ENCODE results near the gene FAM83C. TPM values are rescaled to one million over a fixed set of nuclear protein-coding genes. Genes with fewer than 3 reads are reported as not detected.
A peak's percentile ranks its signal among the peaks of the same experiment; 100 is the strongest.

FAM83C gene
- total and polyA plus RNA-seq, 7 experiments from 2014 or later = not detected

DNA sequence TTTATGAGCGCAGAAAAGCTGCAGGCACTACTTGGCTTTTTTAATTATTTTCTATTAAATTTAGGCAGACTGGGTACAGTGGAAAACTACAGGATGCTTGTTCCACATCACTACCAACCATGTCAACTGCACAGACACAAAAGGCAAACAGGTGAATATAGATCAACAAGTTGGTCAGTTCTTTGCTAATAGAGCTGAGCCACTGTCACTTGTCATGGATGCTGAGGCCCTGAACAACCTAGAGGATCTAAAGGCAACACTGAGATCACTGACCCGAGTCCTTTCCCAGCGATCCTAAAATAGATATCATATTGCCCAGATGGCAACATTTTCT, 34.5 kb upstream of the FAM83C start:
- ChIA-PET POLR2A (no interaction called here), CTCF (no interaction called here)
- H3K27me3 ChIP-seq (ENCODE audit: control insufficient read depth in 2 of 2, insufficient read depth in 2 of 2, low read length in 2 of 2) = no peaks in the 10 kb centered on the region
- no peak overlapping the region for H3K4me3 ChIP-seq (ENCODE audit: low read length)
- Mint-ChIP-seq H3K9me3 (no peaks in the 10 kb centered on the region), H3K27ac (no peak overlapping the region), H3K36me3 (peaks cover 3 to 16% (median 10%) of the 10 kb centered on the region in 5 donors), H3K27me3 (no peaks in the 10 kb centered on the region), H3K4me1 (peaks cover 0 to 15% (median 0%) of the 10 kb centered on the region in 7 donors), H3K4me3 (no peak overlapping the region)
- intact Hi-C loops (cut with micrococcal nuclease) = no loop called here
- H3K9me3 ChIP-seq (ENCODE audit: control insufficient read depth in 2 of 3, low read length in 3 of 3) = no peaks in the 10 kb centered on the region
- no peaks in the 10 kb centered on the region for H3K4me1 ChIP-seq (ENCODE audit: control insufficient read depth in 2 of 2, insufficient read depth in 2 of 2, low read length in 2 of 2)
- DNase-seq (no peak), ATAC-seq (no peak)
- no peaks in the 10 kb centered on the region for H3K36me3 ChIP-seq (ENCODE audit: control insufficient read depth in 2 of 3, insufficient read depth in 3 of 3, low read length in 3 of 3)
- no peak overlapping the region for H3K27ac ChIP-seq (ENCODE audit: low read depth, low read length)

DNA sequence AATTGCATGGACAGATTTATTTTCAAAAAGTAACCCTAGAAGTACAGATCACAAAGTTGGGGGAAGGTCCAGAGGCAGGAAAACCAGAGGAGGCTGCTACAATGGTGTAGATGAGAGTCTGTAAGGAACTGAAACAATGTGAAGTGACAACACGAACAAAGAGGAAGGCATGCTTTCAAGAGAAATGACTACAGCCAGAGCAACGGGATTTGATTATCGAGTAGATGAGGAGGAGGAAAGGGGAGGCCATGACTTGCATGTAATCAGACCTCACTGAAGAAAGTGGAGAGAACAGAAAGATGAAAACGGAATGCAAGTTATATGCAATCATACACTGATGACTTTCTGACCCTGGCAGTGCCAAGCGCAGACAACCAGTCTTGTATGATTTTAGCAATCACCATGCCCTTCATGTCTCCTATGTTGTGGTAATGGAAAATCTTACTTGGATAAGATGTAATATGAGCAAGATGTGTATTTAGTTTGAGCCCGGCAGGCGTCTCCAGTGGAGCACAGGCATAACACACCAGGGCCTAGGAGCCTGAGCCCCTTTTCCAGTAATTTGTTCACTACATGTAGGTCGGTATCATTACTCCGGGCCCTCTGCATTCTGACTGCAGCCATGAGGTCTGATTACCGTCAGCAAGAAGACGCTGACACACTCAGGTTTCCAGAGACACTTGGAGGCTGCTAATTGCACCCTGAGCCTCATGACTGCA, 34.0 kb upstream of the FAM83C start:
- Histone ChIP-seq H3K9me3 (ENCODE audit: control insufficient read depth in 2 of 3, low read length in 3 of 3) (no peaks in the 10 kb centered on the region), H3K36me3 (ENCODE audit: control insufficient read depth in 2 of 3, insufficient read depth in 3 of 3, low read length in 3 of 3) (no peaks in the 10 kb centered on the region), H3K27me3 (ENCODE audit: control insufficient read depth in 2 of 2, insufficient read depth in 2 of 2, low read length in 2 of 2) (no peaks in the 10 kb centered on the region), H3K4me1 (ENCODE audit: control insufficient read depth in 2 of 2, insufficient read depth in 2 of 2, low read length in 2 of 2) (no peaks in the 10 kb centered on the region), H3K4me3 (ENCODE audit: low read length) (no peak overlapping the region), H3K27ac (ENCODE audit: low read depth, low read length) (no peak overlapping the region)
- CTCF ChIA-PET = no interaction called here
- no peaks in the 10 kb centered on the region for H3K9me3 Mint-ChIP-seq
- no peak overlapping the region for H3K4me3 Mint-ChIP-seq
- intact Hi-C loops (cut with micrococcal nuclease) = no loop called here
- DNase-seq = no peak
- ATAC-seq = no peak
- H3K27me3 Mint-ChIP-seq = no peaks in the 10 kb centered on the region
- H3K36me3 Mint-ChIP-seq = peaks cover 3 to 16% (median 10%) of the 10 kb centered on the region in 5 donors
- peaks cover 0 to 15% (median 0%) of the 10 kb centered on the region in 7 donors for H3K4me1 Mint-ChIP-seq
- no peak overlapping the region for H3K27ac Mint-ChIP-seq
- POLR2A ChIA-PET = no interaction called here

DNA sequence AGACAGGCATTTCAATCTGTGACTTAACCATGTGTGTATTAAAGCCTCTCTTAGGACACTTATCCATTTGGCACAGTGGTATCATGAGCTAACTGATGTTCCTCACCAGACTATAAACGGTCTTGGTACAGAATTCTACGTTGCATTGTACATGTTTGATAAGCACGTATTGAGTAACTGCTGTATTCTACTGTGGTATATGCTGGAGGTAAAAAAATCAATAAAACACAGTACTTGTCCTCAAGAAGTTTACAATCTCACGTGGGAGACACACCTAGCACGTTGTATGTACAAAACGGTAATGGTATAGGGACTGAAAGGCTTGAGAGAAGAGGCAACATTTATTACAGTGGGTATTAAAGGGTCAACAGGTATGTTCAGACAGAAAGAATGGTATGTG, 33.2 kb upstream of the FAM83C start:
- no peak overlapping the region for H3K27ac Mint-ChIP-seq
- no peak for ATAC-seq
- CTCF ChIA-PET = no interaction called here

DNA sequence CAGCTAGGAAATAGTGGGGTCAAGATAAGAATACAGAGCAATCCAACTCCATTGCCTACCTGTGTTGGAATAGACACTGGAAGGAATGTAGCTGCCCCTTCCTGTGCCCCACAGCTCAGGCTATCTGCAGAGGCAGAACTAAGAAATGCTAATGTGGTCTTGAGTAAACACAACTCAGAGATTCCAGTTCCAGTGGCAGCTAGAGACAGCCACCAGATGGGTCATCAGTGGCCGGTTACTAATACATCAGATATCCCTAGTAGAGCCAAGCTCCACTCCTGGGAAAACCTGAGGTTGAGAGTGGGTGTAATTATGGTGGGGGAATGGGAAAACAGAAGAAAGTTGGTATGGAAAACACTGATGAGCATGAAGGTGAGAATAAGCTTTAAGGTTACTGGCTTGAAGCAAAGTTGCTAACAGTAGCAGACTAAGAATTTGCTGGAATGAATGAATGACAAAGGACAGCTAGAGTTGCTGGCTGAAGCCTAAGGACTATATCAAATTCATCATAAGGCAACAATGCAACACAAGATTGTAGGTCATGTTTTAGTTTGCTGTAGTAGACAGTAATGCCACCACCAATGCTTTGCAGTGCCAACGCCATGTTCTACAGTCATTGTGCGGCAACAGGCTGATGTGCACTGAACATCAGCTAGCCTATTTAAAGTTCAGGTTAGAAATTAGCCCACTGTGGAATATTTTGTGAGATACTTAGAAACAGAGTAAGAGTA, 28.3 kb upstream of the FAM83C start:
- Histone ChIP-seq H3K27ac (ENCODE audit: low read depth, low read length) (no peak overlapping the region), H3K4me3 (ENCODE audit: low read length) (no peak overlapping the region), H3K4me1 (ENCODE audit: control insufficient read depth in 2 of 2, insufficient read depth in 2 of 2, low read length in 2 of 2) (no peaks in the 10 kb centered on the region), H3K9me3 (ENCODE audit: control insufficient read depth in 2 of 3, low read length in 3 of 3) (no peaks in the 10 kb centered on the region), H3K36me3 (ENCODE audit: control insufficient read depth in 2 of 3, insufficient read depth in 3 of 3, low read length in 3 of 3) (no peaks in the 10 kb centered on the region), H3K27me3 (ENCODE audit: control insufficient read depth in 2 of 2, insufficient read depth in 2 of 2, low read length in 2 of 2) (no peaks in the 10 kb centered on the region)
- H3K36me3 Mint-ChIP-seq = peaks cover 2 to 11% (median 6%) of the 10 kb centered on the region in 5 donors
- H3K4me3 Mint-ChIP-seq = no peak overlapping the region
- DNase-seq (no peak), ATAC-seq (no peak)
- H3K9me3 Mint-ChIP-seq = no peaks in the 10 kb centered on the region
- CTCF ChIA-PET = interaction anchor here (0.6 to 1.3 kb wide), 3 partner anchors 9 to 16 kb away, joined by 3 to 4 read pairs (median 3); no protein-coding TSS in a partner anchor
- intact Hi-C loops (cut with micrococcal nuclease) = no loop called here
- POLR2A ChIA-PET = no interaction called here
- H3K4me1 Mint-ChIP-seq = peaks cover 0 to 30% (median 6%) of the 10 kb centered on the region in 7 donors
- H3K27ac Mint-ChIP-seq = peak overlapping the region in 2 of 9 donors; percentile 12 to 47
- H3K27me3 Mint-ChIP-seq = no peaks in the 10 kb centered on the region

More for the DNA sequence above, 33.2 kb upstream of the FAM83C start:
- Histone ChIP-seq H3K27me3 (ENCODE audit: control insufficient read depth in 2 of 2, insufficient read depth in 2 of 2, low read length in 2 of 2) (no peaks in the 10 kb centered on the region), H3K4me1 (ENCODE audit: control insufficient read depth in 2 of 2, insufficient read depth in 2 of 2, low read length in 2 of 2) (no peaks in the 10 kb centered on the region), H3K27ac (ENCODE audit: low read depth, low read length) (no peak overlapping the region), H3K9me3 (ENCODE audit: control insufficient read depth in 2 of 3, low read length in 3 of 3) (no peaks in the 10 kb centered on the region), H3K36me3 (ENCODE audit: control insufficient read depth in 2 of 3, insufficient read depth in 3 of 3, low read length in 3 of 3) (no peaks in the 10 kb centered on the region), H3K4me3 (ENCODE audit: low read length) (no peak overlapping the region)
- POLR2A ChIA-PET = no interaction called here
- intact Hi-C loops (cut with micrococcal nuclease) = no loop called here
- H3K4me1 Mint-ChIP-seq = peaks cover 0 to 15% (median 0%) of the 10 kb centered on the region in 7 donors
- no peak overlapping the region for H3K4me3 Mint-ChIP-seq
- H3K36me3 Mint-ChIP-seq = peaks cover 5 to 17% (median 14%) of the 10 kb centered on the region in 5 donors
- DNase-seq = no peak
- H3K9me3 Mint-ChIP-seq = no peaks in the 10 kb centered on the region
- H3K27me3 Mint-ChIP-seq = no peaks in the 10 kb centered on the region

DNA sequence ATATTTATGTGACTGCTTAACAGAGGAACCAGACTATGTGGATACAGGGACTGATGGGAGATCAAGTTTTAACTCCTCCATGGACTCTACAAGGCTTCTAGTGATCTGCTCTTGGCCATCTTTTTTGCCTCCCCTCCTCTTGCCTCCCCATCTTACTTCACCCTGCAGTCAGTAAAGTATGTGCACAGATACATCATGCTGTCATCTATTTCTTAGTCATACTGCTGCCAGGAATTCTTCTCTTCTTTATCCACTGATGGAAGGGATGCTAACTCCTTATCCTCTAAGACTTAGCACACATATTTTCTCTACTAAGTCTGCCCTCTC, 27.6 kb upstream of the FAM83C start:
- Mint-ChIP-seq H3K36me3 (peaks cover 0 to 8% (median 6%) of the 10 kb centered on the region in 5 donors), H3K4me3 (no peak overlapping the region), H3K9me3 (no peaks in the 10 kb centered on the region), H3K27me3 (no peaks in the 10 kb centered on the region), H3K27ac (peak overlapping the region in 3 of 9 donors; percentile 4 to 58 (median 40)), H3K4me1 (peaks cover 6 to 37% (median 13%) of the 10 kb centered on the region in 7 donors)
- DNase-seq (no peak), ATAC-seq (no peak)
- H3K27me3 ChIP-seq (ENCODE audit: control insufficient read depth in 2 of 2, insufficient read depth in 2 of 2, low read length in 2 of 2) = no peaks in the 10 kb centered on the region
- H3K4me3 ChIP-seq (ENCODE audit: low read length) = no peak overlapping the region
- intact Hi-C loops (cut with micrococcal nuclease) = no loop called here
- no peaks in the 10 kb centered on the region for H3K36me3 ChIP-seq (ENCODE audit: control insufficient read depth in 2 of 3, insufficient read depth in 3 of 3, low read length in 3 of 3)
- peaks cover 0 to 5% of the 10 kb centered on the region in 2 donors for H3K4me1 ChIP-seq (ENCODE audit: control insufficient read depth in 2 of 2, insufficient read depth in 2 of 2, low read length in 2 of 2)
- H3K9me3 ChIP-seq (ENCODE audit: control insufficient read depth in 2 of 3, low read length in 3 of 3) = no peaks in the 10 kb centered on the region
- ChIA-PET CTCF (interaction anchor here (0.6 to 1.3 kb wide), 4 partner anchors 10 to 40 kb away, joined by 3 to 4 read pairs (median 4); no protein-coding TSS in a partner anchor), POLR2A (no interaction called here)
- no peak overlapping the region for H3K27ac ChIP-seq (ENCODE audit: low read depth, low read length)

DNA sequence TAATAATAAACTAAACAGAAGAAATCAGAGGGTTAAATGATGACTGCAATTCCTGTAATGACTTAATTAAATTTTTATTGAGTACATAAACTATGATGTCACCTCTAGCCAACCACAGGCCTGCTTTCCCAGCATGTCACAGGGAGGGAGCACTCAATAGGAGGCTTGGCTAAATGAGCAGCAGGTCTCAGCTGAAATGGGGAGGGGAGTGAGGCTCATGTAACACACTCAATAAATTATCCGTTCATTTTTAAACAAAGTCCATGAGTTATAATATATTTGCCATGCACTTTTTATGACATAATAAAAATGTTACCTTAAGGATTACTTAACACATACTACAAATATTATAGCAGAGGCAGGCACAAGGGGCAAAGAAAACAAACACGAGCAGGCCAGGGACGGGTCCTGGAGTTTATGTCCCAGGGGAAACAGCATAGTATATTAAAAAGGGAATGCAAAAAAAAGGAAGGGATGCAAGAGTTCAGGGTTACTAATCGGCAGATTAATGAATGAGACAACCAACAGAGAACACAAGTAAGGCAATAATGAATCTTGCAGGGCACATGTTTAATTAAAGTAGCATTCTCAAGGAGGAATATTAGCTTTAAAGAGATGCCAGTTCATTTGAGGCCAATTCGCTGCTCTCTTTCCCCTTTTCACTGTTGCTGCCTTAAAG, 27.1 kb upstream of the FAM83C start:
- Histone ChIP-seq H3K9me3 (ENCODE audit: control insufficient read depth in 2 of 3, low read length in 3 of 3) (no peaks in the 10 kb centered on the region), H3K4me1 (ENCODE audit: control insufficient read depth in 2 of 2, insufficient read depth in 2 of 2, low read length in 2 of 2) (peaks cover 0 to 5% of the 10 kb centered on the region in 2 donors), H3K27me3 (ENCODE audit: control insufficient read depth in 2 of 2, insufficient read depth in 2 of 2, low read length in 2 of 2) (no peaks in the 10 kb centered on the region), H3K4me3 (ENCODE audit: low read length) (no peak overlapping the region), H3K27ac (ENCODE audit: low read depth, low read length) (no peak overlapping the region), H3K36me3 (ENCODE audit: control insufficient read depth in 2 of 3, insufficient read depth in 3 of 3, low read length in 3 of 3) (peaks cover 0 to 2% (median 0%) of the 10 kb centered on the region in 3 experiments)
- intact Hi-C loops (cut with micrococcal nuclease) = no loop called here
- Mint-ChIP-seq H3K4me3 (no peak overlapping the region), H3K27me3 (no peaks in the 10 kb centered on the region), H3K9me3 (no peaks in the 10 kb centered on the region), H3K36me3 (peaks cover 0 to 9% (median 8%) of the 10 kb centered on the region in 5 donors), H3K4me1 (peaks cover 6 to 42% (median 13%) of the 10 kb centered on the region in 7 donors), H3K27ac (peak overlapping the region in 2 of 9 donors; percentile 40 to 58)
- POLR2A ChIA-PET = no interaction called here
- DNase-seq = no peak
- CTCF ChIA-PET = interaction anchor here (0.8 to 1.8 kb wide), 2 partner anchors 16 to 40 kb away, joined by 4 to 7 read pairs; no protein-coding TSS in a partner anchor
- ATAC-seq = no peak
